ENCODE measurements around the gene ALDH1A2.
"Not testable (repeated sequence)": the region's sequence is repeated elsewhere in the genome, so short reads cannot be mapped to it uniquely, and the experiment has no call there.

- TF ChIP-seq POLR2A, CTCF, POLR2AphosphoS5 (IDR thresholded peaks at IDR 0.05): not testable (repeated sequence)
Measured at GRCh38 chr15:57999699-58000098, 65.8 kb downstream of the ALDH1A2 start.

Data from sigmoid colon (tissue), 4 donors.